Keratinocyte (primary cell): Measurements from ENCODE around the gene CTDSPL2. TPM values are rescaled to one million over a fixed set of nuclear protein-coding genes. Genes with fewer than 3 reads are reported as not detected.

Source experiments
- DNase-seq: peaks from one replicate; pipeline ENCODE4 v3.0.0-alpha.2; 2011; ENCODE audit warnings: low read depth, missing footprints, low spot score
- FAIRE-seq: peaks from 2 replicates; lab custom pipeline; 2011; peaks lifted over from hg19 to GRCh38; lab: Jason Lieb, UNC
- H2AFZ ChIP-seq: 2 replicates; pipeline ENCODE4 v1.6.0; 2012; ENCODE audit warnings: low read length, control low read depth, inconsistent platforms; ENCODE audit not compliant: control insufficient read depth
- H3K27ac ChIP-seq: 2 replicates; pipeline ENCODE4 v1.5.1; 2011; ENCODE audit warnings: low read length; ENCODE audit not compliant: control insufficient read depth, insufficient read depth
- H3K27me3 ChIP-seq: 3 replicates; pipeline ENCODE4 v1.6.0; 2011; ENCODE audit warnings: low read length; ENCODE audit not compliant: control insufficient read depth, insufficient read depth; ENCODE audit errors: extremely low read depth
- H3K36me3 ChIP-seq, 2 experiments: 2 replicates in 1 of 2; 3 replicates in 1 of 2; pipeline ENCODE4 v1.5.1; 2011; ENCODE audit warnings: low read length in 2 of 2, mild to moderate bottlenecking in 1 of 2; ENCODE audit not compliant: control insufficient read depth in 2 of 2, insufficient read depth in 2 of 2; ENCODE audit errors: extremely low read depth in 1 of 2
- H3K4me1 ChIP-seq: 3 replicates; pipeline ENCODE4 v1.5.1; 2011; ENCODE audit warnings: low read length; ENCODE audit not compliant: control insufficient read depth, insufficient read depth; ENCODE audit errors: extremely low read depth
- H3K4me2 ChIP-seq: 3 replicates; pipeline ENCODE4 v1.6.0; 2011; ENCODE audit warnings: low read depth, low read length; ENCODE audit not compliant: control insufficient read depth, insufficient read depth; ENCODE audit errors: extremely low read depth
- H3K4me3 ChIP-seq, 3 experiments: fragments of 200-600 bp in 1 of 3; sonication (generic) in 1 of 3; 2 replicates in 2 of 3; 3 replicates in 1 of 3; pipeline ENCODE4 v1.5.1; 2011 to 2016; ENCODE audit warnings: low read length in 3 of 3, mild to moderate bottlenecking in 3 of 3, control low read depth in 2 of 3, inconsistent platforms in 1 of 3, low read depth in 1 of 3, mixed read lengths in 1 of 3, mixed run types in 1 of 3, moderate library complexity in 1 of 3; ENCODE audit not compliant: control insufficient read depth in 2 of 3, insufficient read depth in 2 of 3; ENCODE audit errors: extremely low read depth in 1 of 3
- H3K79me2 ChIP-seq: 2 replicates; pipeline ENCODE4 v1.6.0; 2012; ENCODE audit warnings: low read length; ENCODE audit not compliant: control insufficient read depth, insufficient read depth
- H3K9ac ChIP-seq: 3 replicates; pipeline ENCODE4 v1.6.0; 2011; ENCODE audit warnings: low read length; ENCODE audit not compliant: control insufficient read depth, insufficient read depth; ENCODE audit errors: extremely low read depth
- H3K9me1 ChIP-seq: 3 replicates; pipeline ENCODE4 v1.6.0; 2011; ENCODE audit warnings: low read length; ENCODE audit not compliant: control insufficient read depth, insufficient read depth; ENCODE audit errors: extremely low read depth
- H3K9me3 ChIP-seq: 2 replicates; pipeline ENCODE4 v1.5.1; 2012; ENCODE audit warnings: low read depth, low read length; ENCODE audit not compliant: control insufficient read depth
- H4K20me1 ChIP-seq: 3 replicates; pipeline ENCODE4 v1.6.0; 2011; ENCODE audit warnings: low read length; ENCODE audit not compliant: control insufficient read depth, insufficient read depth; ENCODE audit errors: extremely low read depth
- EZH2 ChIP-seq: IDR thresholded peaks from one replicate; pipeline ENCODE4 v1.6.1; 2012; ENCODE audit warnings: inconsistent platforms, mild to moderate bottlenecking, low read length, moderate library complexity
- dilution Hi-C: fragments of 300-500 bp; cut with MboI; formaldehyde crosslinking; loops from one replicate; pipeline ENCODE4 v1.7.0; 2020; ENCODE audit warnings: low sequenced_read_pairs; ENCODE audit not compliant: extremely low pct_ligation_motif_present
- polyA plus RNA-seq, 5 experiments: library from polyadenylated mRNA; depleted of rRNA in 3 of 5; stranded (reverse) in 3 of 5; stranded (forward) in 1 of 5; unstranded in 1 of 5; fragments of >200 nt; gene quantifications; 1 replicate in 1 of 5; 2 replicates in 3 of 5; 3 replicates in 1 of 5; pipeline versions ENCODE4 v1.2.1 to v1.2.3, GENCODE V29; 2011 to 2012; ENCODE audit warnings: missing spikeins in 2 of 5, low read depth in 1 of 5, low replicate concordance in 1 of 5
- TF ChIP-seq, protein P1 (sequence below), 3 experiments: IDR thresholded peaks in 1 of 3; conservative IDR thresholded peaks in 1 of 3; optimal IDR thresholded peaks in 1 of 3; 2 replicates in 2 of 3; 3 replicates in 1 of 3; pipeline versions ENCODE3 to v1.5.1; 2011; ENCODE audit warnings: low read length in 3 of 3, mild to moderate bottlenecking in 3 of 3, moderate library complexity in 2 of 3, control low read depth in 1 of 3, inconsistent platforms in 1 of 3; ENCODE audit not compliant: insufficient read depth in 2 of 3; ENCODE audit errors: extremely low read depth in 1 of 3

Gene CTDSPL2
- polyA plus RNA-seq, 1 donor (not counting 4 experiments of a cell fraction or from before 2014, with no cell fraction given), result 19.2 TPM

DNA sequence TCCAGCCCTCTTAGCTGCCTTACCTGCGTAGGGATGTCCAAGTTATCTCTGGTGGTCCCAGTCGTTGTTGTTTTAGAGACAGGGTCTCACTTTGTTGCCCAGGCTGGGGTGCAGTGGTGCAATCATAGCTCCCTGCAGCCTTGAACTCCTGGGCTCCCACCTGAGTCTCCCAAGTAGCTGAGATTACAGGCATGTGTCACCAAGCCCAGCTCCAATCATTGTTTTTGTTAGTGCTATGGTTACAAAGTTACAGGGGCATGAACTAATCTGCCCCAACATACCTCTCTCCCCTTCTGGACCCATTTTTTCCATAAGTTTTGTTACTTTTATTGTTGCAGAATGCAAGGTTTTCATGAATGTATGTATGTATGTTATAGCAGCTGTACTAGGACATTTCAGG lies 54.7 kb downstream of the CTDSPL2 start:
- Histone ChIP-seq H3K4me1 (no peaks in the 10 kb centered on the region), H3K9me1 (no peaks in the 10 kb centered on the region), H4K20me1 (peaks cover 3% of the 10 kb centered on the region), H3K9ac (no peak overlapping the region), H3K27me3 (no peaks in the 10 kb centered on the region), H3K4me2 (no peak overlapping the region), H3K27ac (no peak overlapping the region), H3K79me2 (peaks cover 26% of the 10 kb centered on the region), H3K9me3 (no peaks in the 10 kb centered on the region), H2AFZ (no peak overlapping the region), H3K4me3 (no peak overlapping the region), H3K36me3 (no peaks in the 10 kb centered on the region)
- dilution Hi-C loops, result no loop called here
- no peak for DNase-seq
- FAIRE-seq, result no peak
- TF ChIP-seq, protein P1, sequence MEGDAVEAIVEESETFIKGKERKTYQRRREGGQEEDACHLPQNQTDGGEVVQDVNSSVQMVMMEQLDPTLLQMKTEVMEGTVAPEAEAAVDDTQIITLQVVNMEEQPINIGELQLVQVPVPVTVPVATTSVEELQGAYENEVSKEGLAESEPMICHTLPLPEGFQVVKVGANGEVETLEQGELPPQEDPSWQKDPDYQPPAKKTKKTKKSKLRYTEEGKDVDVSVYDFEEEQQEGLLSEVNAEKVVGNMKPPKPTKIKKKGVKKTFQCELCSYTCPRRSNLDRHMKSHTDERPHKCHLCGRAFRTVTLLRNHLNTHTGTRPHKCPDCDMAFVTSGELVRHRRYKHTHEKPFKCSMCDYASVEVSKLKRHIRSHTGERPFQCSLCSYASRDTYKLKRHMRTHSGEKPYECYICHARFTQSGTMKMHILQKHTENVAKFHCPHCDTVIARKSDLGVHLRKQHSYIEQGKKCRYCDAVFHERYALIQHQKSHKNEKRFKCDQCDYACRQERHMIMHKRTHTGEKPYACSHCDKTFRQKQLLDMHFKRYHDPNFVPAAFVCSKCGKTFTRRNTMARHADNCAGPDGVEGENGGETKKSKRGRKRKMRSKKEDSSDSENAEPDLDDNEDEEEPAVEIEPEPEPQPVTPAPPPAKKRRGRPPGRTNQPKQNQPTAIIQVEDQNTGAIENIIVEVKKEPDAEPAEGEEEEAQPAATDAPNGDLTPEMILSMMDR (optimal IDR thresholded peaks at IDR 0.05 in 1 of 3, IDR thresholded peaks at IDR 0.05 in 1 of 3, conservative IDR thresholded peaks at IDR 0.05 in 1 of 3; ENCODE audit: extremely low read depth in 1 of 3, insufficient read depth in 2 of 3, low read length in 3 of 3), result no peak
- TF ChIP-seq EZH2, result no peak

DNA sequence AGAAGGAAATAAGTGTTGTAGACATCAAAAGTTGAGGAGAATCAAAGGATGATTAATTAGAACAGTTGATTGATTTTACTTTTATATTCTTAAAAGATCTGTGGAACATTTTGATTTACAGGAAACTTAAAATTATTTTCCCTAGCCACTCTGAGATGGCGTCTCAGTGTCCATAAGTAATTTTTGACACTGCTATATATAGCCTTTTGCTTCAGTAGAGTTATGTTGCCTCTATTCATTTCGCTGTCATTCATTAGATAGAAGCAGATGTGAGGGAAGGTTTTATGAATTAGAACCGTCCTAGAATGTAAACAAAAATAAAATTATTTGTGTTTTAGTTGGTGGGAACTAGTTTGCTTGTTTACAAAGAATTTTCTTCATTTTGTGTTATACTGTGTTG lies 58.5 kb downstream of the CTDSPL2 start:
- peaks cover 9% of the 10 kb centered on the region for H3K4me1 ChIP-seq
- no peak for DNase-seq
- H3K4me3 ChIP-seq, result no peak overlapping the region
- no peaks in the 10 kb centered on the region for H4K20me1 ChIP-seq
- FAIRE-seq, result no peak
- H3K27me3 ChIP-seq, result no peaks in the 10 kb centered on the region
- peaks cover 14% of the 10 kb centered on the region for H3K79me2 ChIP-seq
- no peak overlapping the region for H2AFZ ChIP-seq
- no peak overlapping the region for H3K9ac ChIP-seq
- H3K9me1 ChIP-seq, result no peaks in the 10 kb centered on the region
- dilution Hi-C loops, result no loop called here
- no peak overlapping the region for H3K27ac ChIP-seq
- no peaks in the 10 kb centered on the region for H3K9me3 ChIP-seq
- TF ChIP-seq EZH2, result no peak
- TF ChIP-seq, protein P1 (optimal IDR thresholded peaks at IDR 0.05 in 1 of 3, IDR thresholded peaks at IDR 0.05 in 1 of 3, conservative IDR thresholded peaks at IDR 0.05 in 1 of 3; ENCODE audit: extremely low read depth in 1 of 3, insufficient read depth in 2 of 3, low read length in 3 of 3), result no peak
- no peaks in the 10 kb centered on the region for H3K36me3 ChIP-seq
- no peak overlapping the region for H3K4me2 ChIP-seq
